IMR-90 (cell line): ENCODE data around the gene HIVEP3. TPM values are rescaled to one million over a fixed set of nuclear protein-coding genes. Genes with fewer than 3 reads are reported as not detected.
A peak's percentile ranks its signal among the peaks of the same experiment; 100 is the strongest.

ENCODE experiments used
- ATAC-seq: fragments of 200-7000 bp; cut with Tn5 transposase; 2 replicates; pipeline ENCODE4 v1.9.1; 2020; ENCODE audit warnings: low read depth, mild to moderate bottlenecking, moderate library complexity
- BruUV-seq: library from RNA; stranded (reverse); fragments of 400-500 nt; replicated peaks from 2 replicates; lab custom pipeline; 2021; lab: Mats Ljungman, UMichigan
- CTCF ChIA-PET: fragments of 300-600 bp; formaldehyde crosslinking; extraction: SDS; loops from one replicate; lab custom pipeline; 2021; ENCODE audit warnings: antibody characterized with exemption; lab: Yijun Ruan, JAX
- POLR2A ChIA-PET: fragments of 300-600 bp; sonication (Branson Sonifier 250); formaldehyde crosslinking; loops from one replicate; lab custom pipeline; 2022; ENCODE audit warnings: antibody characterized with exemption; ENCODE audit not compliant: unreplicated experiment; lab: Charles Lee
- DNase-seq: peaks from one replicate; pipeline ENCODE4 v3.0.0; 2013
- H2AFZ ChIP-seq: replicated peaks from 2 replicates; pipeline ENCODE3; 2013; ENCODE audit warnings: low read length, mild to moderate bottlenecking; ENCODE audit not compliant: poor library complexity
- H2AK5ac ChIP-seq: 2 replicates; pipeline ENCODE4 v1.6.1; 2013; ENCODE audit warnings: low read depth, low read length, inconsistent platforms
- H2AK9ac ChIP-seq: replicated peaks from 2 replicates; pipeline ENCODE3; 2013; ENCODE audit warnings: mild to moderate bottlenecking, low read depth, low read length, moderate library complexity; ENCODE audit not compliant: poor library complexity
- H2BK120ac ChIP-seq: 2 replicates; pipeline ENCODE4 v1.6.1; 2013; ENCODE audit warnings: low read depth, low read length, inconsistent platforms
- H2BK15ac ChIP-seq: 3 replicates; pipeline ENCODE4 v1.6.1; 2013; ENCODE audit warnings: low read depth, low read length, inconsistent platforms
- H2BK20ac ChIP-seq: 2 replicates; pipeline ENCODE4 v1.6.1; 2013; ENCODE audit warnings: low read depth, mild to moderate bottlenecking, inconsistent platforms, low read length, moderate library complexity
- H2BK5ac ChIP-seq: 2 replicates; pipeline ENCODE4 v1.6.1; 2013; ENCODE audit warnings: mild to moderate bottlenecking, low read depth, low read length, inconsistent platforms; ENCODE audit not compliant: poor library complexity, severe bottlenecking
- H3K14ac ChIP-seq: replicated peaks from 2 replicates; pipeline ENCODE4 v1.6.1; 2013; ENCODE audit warnings: low read depth, low read length, inconsistent platforms
- H3K18ac ChIP-seq: 2 replicates; pipeline ENCODE4 v1.6.1; 2013; ENCODE audit warnings: low read depth, low read length, control low read depth
- H3K23ac ChIP-seq: 2 replicates; pipeline ENCODE4 v1.6.1; 2013; ENCODE audit warnings: low read depth, low read length, inconsistent platforms
- H3K27ac ChIP-seq: 2 replicates; pipeline ENCODE4 v1.5.1; 2013; ENCODE audit warnings: mild to moderate bottlenecking, control low read depth, low read length; ENCODE audit not compliant: insufficient read depth
- H3K27me3 ChIP-seq: 2 replicates; pipeline ENCODE4 v1.6.1; 2013; ENCODE audit warnings: low read length; ENCODE audit not compliant: control insufficient read depth, insufficient read depth
- H3K36me3 ChIP-seq: 2 replicates; pipeline ENCODE4 v1.6.1; 2013; ENCODE audit warnings: low read length, mixed read lengths; ENCODE audit not compliant: control insufficient read depth, insufficient read depth
- H3K4ac ChIP-seq: 2 replicates; pipeline ENCODE4 v1.6.1; 2013; ENCODE audit warnings: low read depth, low read length, inconsistent platforms
- H3K4me1 ChIP-seq: 2 replicates; pipeline ENCODE4 v1.6.1; 2013; ENCODE audit warnings: low read length, mixed read lengths; ENCODE audit not compliant: control insufficient read depth, insufficient read depth
- H3K4me2 ChIP-seq: 2 replicates; pipeline ENCODE4 v1.6.1; 2013; ENCODE audit warnings: low read depth, mild to moderate bottlenecking, control low read depth, low read length, moderate library complexity
- H3K4me3 ChIP-seq: 2 replicates; pipeline ENCODE4 v1.5.1; 2013; ENCODE audit warnings: low read depth, mild to moderate bottlenecking, control low read depth, low read length, moderate library complexity; ENCODE audit not compliant: insufficient read depth
- H3K56ac ChIP-seq: 2 replicates; pipeline ENCODE4 v1.6.1; 2013; ENCODE audit warnings: low read length, inconsistent platforms; ENCODE audit not compliant: insufficient read depth; ENCODE audit errors: extremely low read depth
- H3K79me1 ChIP-seq, 2 experiments: 2 replicates each; pipeline ENCODE4 v1.6.1; 2013; ENCODE audit warnings: low read length in 2 of 2, inconsistent platforms in 1 of 2, low read depth in 1 of 2
- H3K9ac ChIP-seq: 2 replicates; pipeline ENCODE4 v1.6.1; 2013; ENCODE audit warnings: low read depth, low read length, control low read depth
- H3K9me1 ChIP-seq: 2 replicates; pipeline ENCODE4 v1.6.1; 2013; ENCODE audit warnings: low read length, inconsistent platforms; ENCODE audit not compliant: insufficient read depth
- H3K9me3 ChIP-seq: 2 replicates; pipeline ENCODE4 v1.6.1; 2013; ENCODE audit warnings: low read length; ENCODE audit not compliant: control insufficient read depth, insufficient read depth
- H4K20me1 ChIP-seq: 2 replicates; pipeline ENCODE4 v1.6.1; 2013; ENCODE audit warnings: low read length, inconsistent platforms; ENCODE audit not compliant: insufficient read depth
- H4K5ac ChIP-seq: 2 replicates; pipeline ENCODE4 v1.6.1; 2013; ENCODE audit warnings: mild to moderate bottlenecking, low read depth, low read length, control low read depth
- H4K8ac ChIP-seq, 2 experiments: 2 replicates each; pipeline ENCODE4 v1.6.1; 2013; ENCODE audit warnings: low read depth in 2 of 2, low read length in 2 of 2, control low read depth in 1 of 2, inconsistent platforms in 1 of 2
- H4K91ac ChIP-seq: 2 replicates; pipeline ENCODE4 v1.6.1; 2013; ENCODE audit warnings: low read depth, low read length, inconsistent platforms; ENCODE audit not compliant: insufficient read depth
- BHLHE40 ChIP-seq: fragments of 150-350 bp; IDR thresholded peaks from 2 replicates; pipeline ENCODE4 v1.6.1; 2016; ENCODE audit warnings: mild to moderate bottlenecking, low read depth, low read length
- CHD1 ChIP-seq: IDR thresholded peaks from 2 replicates; pipeline ENCODE4 v1.6.1; 2012; ENCODE audit warnings: low read depth, low read length, improper control_type of control experiment
- CTCF ChIP-seq: conservative IDR thresholded peaks from 2 replicates; pipeline ENCODE4 v1.5.1; 2012; ENCODE audit warnings: mild to moderate bottlenecking, low read depth, low read length, improper control_type of control experiment
- FOS ChIP-seq: fragments of 150-350 bp; IDR thresholded peaks from 2 replicates; pipeline ENCODE4 v1.6.1; 2016; ENCODE audit warnings: low read depth, low read length
- MAFK ChIP-seq: IDR thresholded peaks from 2 replicates; pipeline ENCODE4 v1.6.1; 2012; ENCODE audit warnings: low read depth, low read length, improper control_type of control experiment
- NFE2L2 ChIP-seq: fragments of 150-350 bp; IDR thresholded peaks from 2 replicates; pipeline ENCODE4 v1.6.1; 2016; ENCODE audit warnings: low read depth, mild to moderate bottlenecking, low read length
- RCOR1 ChIP-seq: IDR thresholded peaks from 2 replicates; pipeline ENCODE4 v1.6.1; 2012; ENCODE audit warnings: mild to moderate bottlenecking, low read length, improper control_type of control experiment; ENCODE audit not compliant: insufficient replicate concordance
- RFX5 ChIP-seq: IDR thresholded peaks from 2 replicates; pipeline ENCODE4 v1.8.0; 2012; ENCODE audit warnings: low read depth, mild to moderate bottlenecking, low read length, moderate library complexity
- SMC3 ChIP-seq: fragments of 150-350 bp; IDR thresholded peaks from 2 replicates; pipeline ENCODE4 v1.6.1; 2016; ENCODE audit warnings: low read depth, mild to moderate bottlenecking, antibody characterized with exemption, low read length, moderate library complexity
- USF2 ChIP-seq: fragments of 150-350 bp; IDR thresholded peaks from 2 replicates; pipeline ENCODE4 v1.6.1; 2017; ENCODE audit warnings: mild to moderate bottlenecking, antibody characterized with exemption, low read length, low read depth
- WGBS, 2 experiments: methylation state at CpG; one replicate each; pipeline versions ENCODE4 v1.1.5 to v1.1.7; 2013; ENCODE audit warnings: missing lambda C conversion rate in 2 of 2; ENCODE audit not compliant: insufficient read length in 1 of 2; ENCODE audit errors: extremely low coverage in 2 of 2; 5-methylcytosine and 5-hydroxymethylcytosine counted together
- dilution Hi-C: fragments of 300-500 bp; cut with HindIII; formaldehyde crosslinking; loops from one replicate; pipeline ENCODE4 v1.14.3; 2018; ENCODE audit warnings: low sequenced_read_pairs; ENCODE audit not compliant: unreplicated experiment
- in situ Hi-C: fragments of 300-500 bp; cut with MboI; formaldehyde crosslinking; loops from 3 replicates; pipeline ENCODE4 v1.14.3; 2019; ENCODE audit warnings: low sequenced_read_pairs, inconsistent platforms, mixed read lengths
- intact Hi-C: fragments of 100-400 bp; cut with micrococcal nuclease; formaldehyde crosslinking; loops from 2 replicates; pipeline ENCODE4 v1.10.0; 2022
- polyA plus RNA-seq, 3 experiments: library from polyadenylated mRNA; depleted of rRNA; stranded (reverse); fragments of >200 nt; gene quantifications; 2 replicates each; pipeline ENCODE4 v1.2.3, GENCODE V29; 2012; ENCODE audit warnings: low replicate concordance in 1 of 3
- total RNA-seq: library from RNA; depleted of rRNA; stranded (reverse); fragments of >200 nt; gene quantifications from 2 replicates; pipeline ENCODE4 v1.2.3, GENCODE V29; 2012

The HIVEP3 gene
- total and polyA plus RNA-seq, 2 of the 4 experiments (the other 2 are of a cell fraction), result 1.4 to 4.0 TPM

- H3K4ac ChIP-seq, result no peak overlapping the region; the same call in 1 of the 2 replicates
- no peaks in the 10 kb centered on the region for H3K36me3 ChIP-seq
- H4K20me1 ChIP-seq, result no peaks in the 10 kb centered on the region
- 0% methylated on average over 2 of the region's 6 CpGs; no CpG with 5 or more reads in 1 of the 2 experiments for WGBS, 2 experiments
- peaks cover 4% of the 10 kb centered on the region; the same call in 1 of the 2 replicates for H3K9me1 ChIP-seq
- H3K79me1 ChIP-seq, result no peaks in the 10 kb centered on the region
- no peaks in the 10 kb centered on the region for H3K9me3 ChIP-seq
- no peak overlapping the region for H3K18ac ChIP-seq
- no peak overlapping the region for H2BK120ac ChIP-seq
- no peak overlapping the region for H3K9ac ChIP-seq
- no peak overlapping the region for H3K56ac ChIP-seq
- H2BK5ac ChIP-seq, result no peak overlapping the region
- no peak overlapping the region for H4K91ac ChIP-seq
- H4K5ac ChIP-seq, result no peak overlapping the region
- H3K14ac ChIP-seq, result no peak overlapping the region
- H3K23ac ChIP-seq, result no peak overlapping the region
- H3K27me3 ChIP-seq, result no peaks in the 10 kb centered on the region
- peaks cover 3% of the 10 kb centered on the region; the same call in 1 of the 2 replicates for H3K4me1 ChIP-seq
- POLR2A ChIA-PET, result no interaction called here
- ATAC-seq, result no peak
- CTCF ChIA-PET, result interaction anchor here (0.6 to 2.0 kb wide), 7 partner anchors 8 to 452 kb away, joined by 3 to 6 read pairs (median 3); no protein-coding TSS in a partner anchor
- no peak overlapping the region for H3K4me3 ChIP-seq
- H2AK5ac ChIP-seq, result no peak overlapping the region
- TF ChIP-seq SMC3, result no peak
- TF ChIP-seq FOS, result no peak
- TF ChIP-seq MAFK, result no peak
- TF ChIP-seq RFX5, result no peak
- TF ChIP-seq RCOR1, result no peak
- TF ChIP-seq CHD1, result no peak
- TF ChIP-seq BHLHE40, result no peak
- TF ChIP-seq USF2, result no peak
- no peak for TF ChIP-seq CTCF
- TF ChIP-seq NFE2L2, result no peak
- BruUV-seq, result no TSS peak
- dilution Hi-C loops (no loop called here), in situ Hi-C loops (no loop called here), intact Hi-C loops (loop anchor here (1.0 to 5.0 kb wide), 2 partner anchors 247 to 282 kb away; no protein-coding TSS in a partner anchor)
- DNase-seq, result no peak
- no peak overlapping the region for H2AK9ac ChIP-seq
- H2BK15ac ChIP-seq, result no peak overlapping the region
- H2AFZ ChIP-seq, result peak overlapping the region; percentile 94
- H2BK20ac ChIP-seq, result no peak overlapping the region; the same call in 1 of the 2 replicates
- H4K8ac ChIP-seq, result no peak overlapping the region; a peak in 1 of 4 replicates
- H3K4me2 ChIP-seq, result no peak overlapping the region
- no peak overlapping the region for H3K27ac ChIP-seq
Observed at GRCh38 chr1:41515778-41516167, 402.9 kb downstream of the HIVEP3 start.
